Upper lobe of right lung (tissue), 1 donor: ENCODE results near the gene LRCH1. TPM values are rescaled to one million over a fixed set of nuclear protein-coding genes. Genes with fewer than 3 reads are reported as not detected.

Experiments
- ATAC-seq: fragments of 200-7000 bp; cut with Tn5 transposase; one replicate; pipeline ENCODE4 v1.9.1; 2020; ENCODE audit warnings: mild to moderate bottlenecking, moderate library complexity
- DNase-seq: peaks from one replicate; pipeline ENCODE4 v3.0.0-alpha.2; 2020
- H3K27ac ChIP-seq: fragments of 200-600 bp; one replicate; pipeline ENCODE4 v1.8.0; 2022
- H3K27me3 ChIP-seq: fragments of 200-600 bp; one replicate; pipeline ENCODE4 v1.8.0; 2022; ENCODE audit warnings: mild to moderate bottlenecking
- H3K36me3 ChIP-seq: fragments of 200-600 bp; one replicate; pipeline ENCODE4 v1.8.0; 2022
- H3K4me1 ChIP-seq: fragments of 200-600 bp; one replicate; pipeline ENCODE4 v1.8.0; 2022
- H3K4me3 ChIP-seq: fragments of 200-600 bp; one replicate; pipeline ENCODE4 v1.8.0; 2022; ENCODE audit warnings: mild to moderate bottlenecking
- H3K9me3 ChIP-seq: fragments of 200-600 bp; one replicate; pipeline ENCODE4 v1.8.0; 2022
- intact Hi-C: fragments of 100-400 bp; cut with DNase I; formaldehyde crosslinking; loops from one replicate; pipeline ENCODE4 v1.11.0; 2022
- total RNA-seq: library from RNA; stranded (reverse); fragmentation: NEBNext Ultra II Directional; extraction: Animal tissue kit (Norgen Biotek cat#: 25700); gene quantifications from one replicate; pipeline ENCODE4 v1.2.1, GENCODE V29; 2021
- TF ChIP-seq, protein P1 (sequence below): fragments of 200-600 bp; IDR thresholded peaks from one replicate; pipeline ENCODE4 v1.8.0; 2022; ENCODE audit warnings: antibody characterized with exemption
- donor health status: DM: no; HTN: yes; CAD: no; lungs with severe emphysema.

Gene LRCH1
- total RNA-seq, 1 donor from 2014 or later, result 32.0 TPM

DNA sequence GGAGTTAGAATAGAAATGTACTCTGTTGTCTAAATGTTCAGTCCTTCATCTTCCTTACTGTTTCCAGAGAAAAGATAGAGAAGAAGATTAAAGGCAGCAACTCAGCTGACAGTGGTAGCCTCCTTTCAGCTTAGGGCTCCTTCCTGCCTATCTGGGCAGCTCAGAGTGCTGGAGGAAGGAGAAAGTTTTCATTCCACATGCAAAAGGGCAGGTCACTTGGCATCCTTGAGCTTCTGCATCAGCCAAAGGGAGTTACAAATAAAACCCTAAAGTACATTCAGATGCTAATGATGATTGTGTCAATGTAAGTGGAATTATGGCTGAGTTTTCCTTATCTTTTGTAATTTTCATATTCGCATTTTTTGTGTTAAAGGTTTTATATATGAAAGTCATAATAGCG, 185.1 kb downstream of the LRCH1 start:
- TF ChIP-seq, protein P1, sequence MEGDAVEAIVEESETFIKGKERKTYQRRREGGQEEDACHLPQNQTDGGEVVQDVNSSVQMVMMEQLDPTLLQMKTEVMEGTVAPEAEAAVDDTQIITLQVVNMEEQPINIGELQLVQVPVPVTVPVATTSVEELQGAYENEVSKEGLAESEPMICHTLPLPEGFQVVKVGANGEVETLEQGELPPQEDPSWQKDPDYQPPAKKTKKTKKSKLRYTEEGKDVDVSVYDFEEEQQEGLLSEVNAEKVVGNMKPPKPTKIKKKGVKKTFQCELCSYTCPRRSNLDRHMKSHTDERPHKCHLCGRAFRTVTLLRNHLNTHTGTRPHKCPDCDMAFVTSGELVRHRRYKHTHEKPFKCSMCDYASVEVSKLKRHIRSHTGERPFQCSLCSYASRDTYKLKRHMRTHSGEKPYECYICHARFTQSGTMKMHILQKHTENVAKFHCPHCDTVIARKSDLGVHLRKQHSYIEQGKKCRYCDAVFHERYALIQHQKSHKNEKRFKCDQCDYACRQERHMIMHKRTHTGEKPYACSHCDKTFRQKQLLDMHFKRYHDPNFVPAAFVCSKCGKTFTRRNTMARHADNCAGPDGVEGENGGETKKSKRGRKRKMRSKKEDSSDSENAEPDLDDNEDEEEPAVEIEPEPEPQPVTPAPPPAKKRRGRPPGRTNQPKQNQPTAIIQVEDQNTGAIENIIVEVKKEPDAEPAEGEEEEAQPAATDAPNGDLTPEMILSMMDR, result no peak
- ATAC-seq (no peak), DNase-seq (no peak)
- intact Hi-C loops, result no loop called here
- Histone ChIP-seq H3K36me3 (peaks cover 58% of the 10 kb centered on the region), H3K27me3 (no peaks in the 10 kb centered on the region), H3K27ac (no peak overlapping the region), H3K4me3 (no peak overlapping the region), H3K9me3 (no peaks in the 10 kb centered on the region), H3K4me1 (no peaks in the 10 kb centered on the region)

DNA sequence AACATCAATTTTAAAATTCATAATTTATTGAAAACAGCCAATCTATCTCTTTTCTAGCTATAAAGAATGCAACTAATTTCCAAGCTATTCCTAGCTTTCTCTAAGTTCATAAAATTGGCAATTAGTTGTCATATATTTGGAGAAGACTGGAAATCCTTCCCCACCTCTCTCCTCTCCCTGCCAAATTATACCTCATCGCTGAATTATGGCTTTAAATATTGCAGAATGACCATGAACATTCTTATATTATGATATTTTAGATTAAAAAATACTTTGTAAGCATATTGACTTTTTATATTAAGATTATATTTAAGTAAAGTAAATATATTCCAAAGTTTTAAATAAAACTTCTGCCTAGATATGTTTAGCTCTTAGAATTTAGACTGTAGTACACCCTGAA, 185.8 kb downstream of the LRCH1 start:
- Histone ChIP-seq H3K36me3 (peaks cover 55% of the 10 kb centered on the region), H3K27ac (no peak overlapping the region)
- intact Hi-C loops, result no loop called here

DNA sequence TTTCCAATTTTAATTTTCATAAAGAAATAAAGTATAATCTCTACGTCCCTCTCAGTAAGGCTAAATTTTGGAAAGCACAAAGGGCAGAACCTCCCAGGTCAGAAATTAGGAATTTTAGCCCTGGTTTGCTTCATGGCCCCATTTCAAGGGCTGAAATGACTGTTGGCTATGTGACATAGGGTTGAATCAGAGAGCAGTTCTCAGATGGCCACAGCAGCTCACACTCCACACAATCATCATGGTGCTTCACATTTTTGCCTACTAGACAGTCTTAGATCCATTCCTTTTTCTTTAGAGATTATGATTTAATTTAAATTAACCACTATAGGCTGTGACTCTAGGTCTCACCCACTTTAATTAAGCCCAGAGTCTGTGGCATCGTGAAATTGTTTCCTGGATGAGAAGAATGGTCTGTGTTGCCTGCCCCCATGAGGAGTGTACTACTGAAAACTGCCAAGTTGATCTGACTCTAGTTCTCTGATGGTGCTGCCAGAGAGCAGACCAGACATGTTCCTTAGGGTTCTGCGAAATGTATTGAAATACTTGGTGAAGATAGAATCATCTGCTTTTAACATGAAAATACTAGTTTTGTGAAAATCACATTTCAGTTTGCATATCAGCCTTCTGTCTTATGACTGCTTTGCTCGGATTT, 186.6 kb downstream of the LRCH1 start:
- intact Hi-C loops, result no loop called here
- TF ChIP-seq, protein P1, result no peak
- Histone ChIP-seq H3K27ac (no peak overlapping the region), H3K36me3 (peaks cover 47% of the 10 kb centered on the region), H3K4me1 (no peaks in the 10 kb centered on the region), H3K9me3 (no peaks in the 10 kb centered on the region), H3K27me3 (no peaks in the 10 kb centered on the region), H3K4me3 (no peak overlapping the region)
- no peak for DNase-seq
- ATAC-seq, result no peak

More for the DNA sequence above, 185.8 kb downstream of the LRCH1 start:
- ATAC-seq, result no peak
- Histone ChIP-seq H3K4me3 (no peak overlapping the region), H3K4me1 (no peaks in the 10 kb centered on the region), H3K27me3 (no peaks in the 10 kb centered on the region), H3K9me3 (no peaks in the 10 kb centered on the region)
- DNase-seq, result no peak
- TF ChIP-seq, protein P1, result no peak

DNA sequence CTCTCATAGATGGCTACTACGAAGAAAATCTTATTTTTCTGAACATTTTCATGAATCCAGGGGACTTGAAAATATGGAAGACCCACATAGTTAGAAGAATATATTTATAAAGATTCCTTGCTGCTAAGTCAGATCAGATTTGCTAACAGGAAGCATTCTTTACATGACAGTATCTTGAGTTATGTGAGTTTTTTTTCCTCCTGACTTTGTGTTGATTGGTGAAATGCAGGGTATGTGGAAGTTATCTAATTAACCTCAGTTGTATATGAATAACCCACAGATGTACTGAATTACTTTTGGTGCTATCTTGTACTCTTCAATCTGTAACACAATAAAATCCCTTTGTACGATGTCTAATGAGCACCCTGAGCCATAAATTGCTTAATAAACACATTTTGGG, 190.2 kb downstream of the LRCH1 start:
- intact Hi-C loops, result no loop called here
- no peaks in the 10 kb centered on the region for H3K4me1 ChIP-seq
- H3K4me3 ChIP-seq, result no peak overlapping the region
- ATAC-seq, result no peak
- no peaks in the 10 kb centered on the region for H3K27me3 ChIP-seq
- no peaks in the 10 kb centered on the region for H3K9me3 ChIP-seq
- H3K27ac ChIP-seq, result no peak overlapping the region
- peaks cover 35% of the 10 kb centered on the region for H3K36me3 ChIP-seq
- TF ChIP-seq, protein P1, result no peak
- DNase-seq, result no peak

DNA sequence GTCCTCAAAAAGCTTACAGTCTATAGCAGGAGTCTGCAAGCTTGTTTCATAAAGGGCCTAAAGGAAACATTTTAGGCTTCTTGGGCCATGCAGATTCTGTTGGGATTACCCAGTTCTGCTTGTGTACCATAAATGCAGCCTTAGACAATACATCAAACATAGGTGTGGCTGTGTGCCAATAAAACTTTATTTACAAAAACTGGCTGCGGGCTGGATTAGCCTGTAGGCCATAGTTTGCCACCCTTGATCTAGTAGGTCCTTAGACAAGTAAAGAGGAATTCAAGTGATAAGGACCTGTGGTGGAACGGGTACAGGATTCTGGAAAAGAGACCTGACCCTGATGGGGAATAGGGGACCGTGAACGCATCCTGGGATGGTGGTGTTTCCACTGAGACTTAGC, 192.1 kb downstream of the LRCH1 start:
- TF ChIP-seq, protein P1, result no peak
- no peak overlapping the region for H3K4me3 ChIP-seq
- H3K4me1 ChIP-seq, result no peaks in the 10 kb centered on the region
- DNase-seq (no peak), ATAC-seq (no peak)
- peaks cover 41% of the 10 kb centered on the region for H3K36me3 ChIP-seq
- H3K27ac ChIP-seq, result no peak overlapping the region
- no peaks in the 10 kb centered on the region for H3K9me3 ChIP-seq
- intact Hi-C loops, result no loop called here
- H3K27me3 ChIP-seq, result no peaks in the 10 kb centered on the region

DNA sequence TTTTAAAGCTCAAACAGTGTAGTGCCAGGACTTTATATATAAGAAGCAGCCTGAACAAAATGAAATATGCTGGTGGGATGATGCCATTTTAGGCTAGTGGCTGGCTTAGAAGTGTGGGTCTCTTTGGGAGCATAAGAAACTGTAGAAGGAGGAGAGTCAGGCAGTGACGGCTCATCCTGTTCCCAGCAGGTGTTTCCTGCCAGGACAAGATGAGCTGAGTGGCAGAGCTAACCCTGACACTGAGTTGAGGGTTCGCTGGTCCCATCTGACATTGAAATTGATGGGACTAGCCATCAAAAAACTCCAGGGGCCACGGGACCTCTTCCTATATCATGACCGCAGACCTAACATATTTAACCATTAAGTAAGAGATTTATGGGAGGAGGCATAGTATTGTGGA, 192.7 kb downstream of the LRCH1 start:
- Histone ChIP-seq H3K27me3 (no peaks in the 10 kb centered on the region), H3K9me3 (no peaks in the 10 kb centered on the region), H3K4me3 (no peak overlapping the region), H3K4me1 (no peaks in the 10 kb centered on the region), H3K36me3 (peaks cover 47% of the 10 kb centered on the region), H3K27ac (no peak overlapping the region)
- no peak for ATAC-seq
- DNase-seq, result no peak
- TF ChIP-seq, protein P1, result no peak
- intact Hi-C loops, result no loop called here
